HTR-8/SVneo (cell line): ENCODE results near the gene GREM2.

ENCODE experiments used
- DNase-seq: peaks from one replicate; pipeline ENCODE4 v3.0.0; 2011; ENCODE audit warnings: low spot score, mixed read lengths; ENCODE audit not compliant: insufficient read length
- FAIRE-seq: peaks from 2 replicates; lab custom pipeline; 2011; peaks lifted over from hg19 to GRCh38; lab: Jason Lieb, UNC

GREM2 gene

GRCh38 chr1:240567066-240567465 lies 44.9 kb downstream of the GREM2 start:
- DNase-seq (no peak), FAIRE-seq (no peak)

- peak; percentile 99 for FAIRE-seq
These were observed 49.2 kb downstream of the GREM2 start for GRCh38 chr1:240562779-240563178.

GRCh38 chr1:240562111-240562590 lies 49.8 kb downstream of the GREM2 start:
- DNase-seq, result no peak
- no peak for FAIRE-seq

More at GRCh38 chr1:240562779-240563178, 49.2 kb downstream of the GREM2 start:
- DNase-seq, result no peak

- no peak for DNase-seq
- FAIRE-seq, result no peak
These were observed 52.2 kb downstream of the GREM2 start for GRCh38 chr1:240559781-240560180.

- FAIRE-seq (no peak), DNase-seq (no peak)
These were observed 56.4 kb downstream of the GREM2 start for GRCh38 chr1:240555524-240555923.

GRCh38 chr1:240553351-240553750 lies 58.6 kb downstream of the GREM2 start:
- DNase-seq (no peak), FAIRE-seq (no peak)

GRCh38 chr1:240539769-240540414 lies 72.1 kb downstream of the GREM2 start:
- FAIRE-seq, result no peak
- DNase-seq, result no peak

- FAIRE-seq, result no peak
These were observed 73.1 kb downstream of the GREM2 start for GRCh38 chr1:240538776-240539430.

GRCh38 chr1:240533154-240533780 lies 78.7 kb downstream of the GREM2 start:
- no peak for FAIRE-seq
- DNase-seq, result no peak

More at GRCh38 chr1:240538776-240539430, 73.1 kb downstream of the GREM2 start:
- no peak for DNase-seq

GRCh38 chr1:240528591-240528990 lies 83.4 kb downstream of the GREM2 start:
- FAIRE-seq (no peak), DNase-seq (no peak)

- no peak for DNase-seq
- FAIRE-seq, result no peak
These were observed 84.9 kb downstream of the GREM2 start for GRCh38 chr1:240527086-240527485.

GRCh38 chr1:240526312-240526711 lies 85.6 kb downstream of the GREM2 start:
- no peak for FAIRE-seq
- no peak for DNase-seq

GRCh38 chr1:240524356-240525069 lies 87.4 kb downstream of the GREM2 start:
- DNase-seq, result no peak
- no peak for FAIRE-seq

- DNase-seq, result no peak
- FAIRE-seq, result no peak
These were observed 89.7 kb downstream of the GREM2 start for GRCh38 chr1:240522122-240522822.

GRCh38 chr1:240517891-240518290 lies 94.1 kb downstream of the GREM2 start:
- DNase-seq, result no peak
- FAIRE-seq, result no peak

GRCh38 chr1:240516069-240516468 lies 95.9 kb downstream of the GREM2 start:
- DNase-seq, result no peak
- FAIRE-seq, result no peak

- FAIRE-seq (no peak), DNase-seq (no peak)
These were observed 96.5 kb downstream of the GREM2 start for GRCh38 chr1:240515505-240515904.

- FAIRE-seq (no peak), DNase-seq (no peak)
These were observed 100.2 kb downstream of the GREM2 start for GRCh38 chr1:240511789-240512188.

GRCh38 chr1:240508950-240509349 lies 103.0 kb downstream of the GREM2 start:
- FAIRE-seq, result no peak
- no peak for DNase-seq

GRCh38 chr1:240508201-240508600 lies 103.8 kb downstream of the GREM2 start:
- FAIRE-seq, result no peak

More at GRCh38 chr1:240508201-240508600, 103.8 kb downstream of the GREM2 start:
- DNase-seq, result no peak
